ENCODE data around the gene LRBA.

DNA sequence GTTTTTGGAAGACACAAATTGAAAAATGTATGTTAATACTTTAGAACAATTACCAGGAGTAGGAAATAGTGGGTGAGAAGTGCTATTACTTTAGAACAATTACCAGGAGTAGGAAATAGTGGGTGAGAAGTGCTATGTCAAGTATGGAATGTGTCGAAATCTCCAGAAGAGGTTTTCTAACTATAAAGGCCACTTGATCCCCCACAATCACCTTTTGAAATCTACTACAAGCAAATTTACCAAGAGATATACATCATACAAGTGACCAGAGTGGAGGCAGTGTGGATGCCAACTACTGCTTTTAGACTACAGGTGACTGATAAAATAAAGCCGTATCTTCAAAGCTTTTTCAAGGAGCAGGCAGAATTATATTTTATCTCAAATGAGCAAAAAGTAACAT, 390.1 kb downstream of the LRBA start:
- TF ChIP-seq POLR2A (IDR thresholded peaks at IDR 0.05), result no peak
- TF ChIP-seq, protein P1, sequence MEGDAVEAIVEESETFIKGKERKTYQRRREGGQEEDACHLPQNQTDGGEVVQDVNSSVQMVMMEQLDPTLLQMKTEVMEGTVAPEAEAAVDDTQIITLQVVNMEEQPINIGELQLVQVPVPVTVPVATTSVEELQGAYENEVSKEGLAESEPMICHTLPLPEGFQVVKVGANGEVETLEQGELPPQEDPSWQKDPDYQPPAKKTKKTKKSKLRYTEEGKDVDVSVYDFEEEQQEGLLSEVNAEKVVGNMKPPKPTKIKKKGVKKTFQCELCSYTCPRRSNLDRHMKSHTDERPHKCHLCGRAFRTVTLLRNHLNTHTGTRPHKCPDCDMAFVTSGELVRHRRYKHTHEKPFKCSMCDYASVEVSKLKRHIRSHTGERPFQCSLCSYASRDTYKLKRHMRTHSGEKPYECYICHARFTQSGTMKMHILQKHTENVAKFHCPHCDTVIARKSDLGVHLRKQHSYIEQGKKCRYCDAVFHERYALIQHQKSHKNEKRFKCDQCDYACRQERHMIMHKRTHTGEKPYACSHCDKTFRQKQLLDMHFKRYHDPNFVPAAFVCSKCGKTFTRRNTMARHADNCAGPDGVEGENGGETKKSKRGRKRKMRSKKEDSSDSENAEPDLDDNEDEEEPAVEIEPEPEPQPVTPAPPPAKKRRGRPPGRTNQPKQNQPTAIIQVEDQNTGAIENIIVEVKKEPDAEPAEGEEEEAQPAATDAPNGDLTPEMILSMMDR (IDR thresholded peaks at IDR 0.05 in 4 of 5, conservative IDR thresholded peaks at IDR 0.05 in 1 of 5), result no peak

Data from gastrocnemius medialis (tissue), 4 donors.